K562 (cell line): Measurements from ENCODE around the gene DOCK6. TPM values are rescaled to one million over a fixed set of nuclear protein-coding genes. Genes with fewer than 3 reads are reported as not detected.
A peak's percentile ranks its signal among the peaks of the same experiment; 100 is the strongest.

Experiments
- ATAC-seq: fragments of 200-7000 bp; cut with Tn5 transposase; 3 replicates; pipeline ENCODE4 v1.9.1; 2020; ENCODE audit warnings: moderate library complexity
- BruUV-seq: library from RNA; stranded (reverse); fragments of 400-500 nt; replicated peaks from 2 replicates; lab custom pipeline; 2021; lab: Mats Ljungman, UMichigan
- CTCF ChIA-PET: fragments of 300-600 bp; formaldehyde crosslinking; extraction: SDS; loops from one replicate; lab custom pipeline; 2021; ENCODE audit warnings: low intra/inter-chr PET ratio; lab: Yijun Ruan, JAX
- POLR2A ChIA-PET: fragments of 300-600, 350-650 bp; sonication (Branson Sonifier 250); formaldehyde crosslinking; extraction: SDS; loops from one replicate; lab custom pipeline; 2021; ENCODE audit warnings: antibody characterized with exemption, inconsistent platforms; lab: Yijun Ruan, JAX
- DNase-seq, 4 experiments: peaks; one replicate each; pipeline versions ENCODE4 v3.0.0 to v3.0.0-alpha.2; 2011 to 2018; ENCODE audit warnings: low spot score in 3 of 4, mixed read lengths in 3 of 4; ENCODE audit errors: extremely low read depth in 1 of 4
- FAIRE-seq: peaks from 2 replicates; lab custom pipeline; 2011; peaks lifted over from hg19 to GRCh38; lab: Jason Lieb, UNC
- H2AFZ ChIP-seq: 2 replicates; pipeline ENCODE4 v1.6.0; 2011; ENCODE audit warnings: low read depth, low read length, control low read depth, inconsistent platforms
- H3K27ac ChIP-seq: fragments of 200-600 bp; 3 replicates; pipeline ENCODE4 v1.8.0; 2011; ENCODE audit warnings: low read depth, mild to moderate bottlenecking, control low read depth, inconsistent platforms, low read length, moderate library complexity, mixed read lengths; ENCODE audit errors: extremely low read depth
- H3K27me3 ChIP-seq, 2 experiments: fragments of 300-600 bp in 1 of 2; 2 replicates in 1 of 2; 3 replicates in 1 of 2; pipeline versions ENCODE4 v1.6.0 to v1.8.0; 2011; ENCODE audit warnings: inconsistent platforms in 2 of 2, low read length in 2 of 2, mild to moderate bottlenecking in 1 of 2, mixed read lengths in 1 of 2, moderate library complexity in 1 of 2; ENCODE audit not compliant: control insufficient read depth in 2 of 2, insufficient read depth in 2 of 2
- H3K36me3 ChIP-seq: fragments of 300-600 bp; 3 replicates; pipeline ENCODE4 v1.8.0; 2011; ENCODE audit warnings: mild to moderate bottlenecking, low read length, inconsistent platforms; ENCODE audit not compliant: control insufficient read depth, insufficient read depth
- H3K4me1 ChIP-seq, 2 experiments: fragments of 200-600 bp in 1 of 2; replicated peaks in 1 of 2; 2 replicates in 1 of 2; 3 replicates in 1 of 2; pipeline versions ENCODE4 v1.5.1 to v1.8.0; 2011; ENCODE audit warnings: inconsistent platforms in 2 of 2, low read length in 2 of 2, mild to moderate bottlenecking in 1 of 2, mixed read lengths in 1 of 2, moderate library complexity in 1 of 2; ENCODE audit not compliant: control insufficient read depth in 2 of 2, insufficient read depth in 2 of 2
- H3K4me2 ChIP-seq: 2 replicates; pipeline ENCODE4 v1.6.1; 2011; ENCODE audit warnings: low read length, control low read depth, inconsistent platforms, mixed read lengths; ENCODE audit not compliant: insufficient read depth
- H3K4me3 ChIP-seq: fragments of 200-600 bp; sonication (generic), shearing (Covaris generic); 2 replicates; pipeline ENCODE4 v1.5.1; 2016; ENCODE audit warnings: control low read depth, inconsistent platforms
- H3K79me2 ChIP-seq: fragments of 200-600 bp; 3 replicates; pipeline ENCODE4 v1.8.0; 2011; ENCODE audit warnings: low read length, inconsistent platforms; ENCODE audit not compliant: control insufficient read depth, insufficient read depth
- H3K9ac ChIP-seq, 2 experiments: 2 replicates each; pipeline versions ENCODE4 v1.6.0 to v1.6.1; 2011; ENCODE audit warnings: low read depth in 2 of 2, low read length in 2 of 2, control low read depth in 1 of 2, inconsistent platforms in 1 of 2, mild to moderate bottlenecking in 1 of 2, mixed read lengths in 1 of 2; ENCODE audit not compliant: insufficient read depth in 1 of 2
- H3K9me1 ChIP-seq: one replicate; pipeline ENCODE4 v1.6.0; 2011; ENCODE audit warnings: inconsistent platforms, mild to moderate bottlenecking, low read length, moderate library complexity; ENCODE audit not compliant: control insufficient read depth, insufficient read depth
- H3K9me3 ChIP-seq: replicated peaks from 2 replicates; pipeline ENCODE4 v1.5.1; 2011; ENCODE audit warnings: low read depth, low read length, inconsistent platforms; ENCODE audit not compliant: control insufficient read depth, insufficient read depth
- H4K20me1 ChIP-seq: replicated peaks from 2 replicates; pipeline ENCODE4 v1.6.1; 2011; ENCODE audit warnings: low read length, inconsistent platforms, mixed read lengths; ENCODE audit not compliant: control insufficient read depth, insufficient read depth
- C11orf30 ChIP-seq: fragments of 450-650 bp; IDR thresholded peaks from 2 replicates; pipeline ENCODE4 v1.6.1; 2016; ENCODE audit warnings: low read depth, mild to moderate bottlenecking
- CC2D1A ChIP-seq: fragments of 450-650 bp; IDR thresholded peaks from 2 replicates; pipeline ENCODE4 v1.6.1; 2017; ENCODE audit warnings: mild to moderate bottlenecking
- CCNT2 ChIP-seq: IDR thresholded peaks from 2 replicates; pipeline ENCODE4 v1.6.1; 2011; ENCODE audit warnings: borderline replicate concordance, low read depth, mild to moderate bottlenecking, moderate library complexity, mixed read lengths, low read length; ENCODE audit not compliant: insufficient read length; ENCODE audit errors: extremely low read depth
- EGR1 ChIP-seq: fragments of 450-650 bp; conservative IDR thresholded peaks from 2 replicates; pipeline ENCODE4 v1.6.1; 2017; ENCODE audit warnings: mild to moderate bottlenecking
- FOXP4 ChIP-seq: sonication (generic); formaldehyde crosslinking; IDR thresholded peaks from 2 replicates; pipeline ENCODE4 v1.8.0; 2022; ENCODE audit warnings: mild to moderate bottlenecking, missing genetic modification reagents, borderline replicate concordance
- HMGN3 ChIP-seq: IDR thresholded peaks from 2 replicates; pipeline ENCODE4 v1.6.1; 2011; ENCODE audit warnings: borderline replicate concordance, low read depth, mild to moderate bottlenecking, mixed read lengths, low read length; ENCODE audit not compliant: insufficient read length; ENCODE audit errors: extremely low read depth
- POLR2AphosphoS5 ChIP-seq: IDR thresholded peaks from 2 replicates; pipeline ENCODE4 v1.6.1; 2011; ENCODE audit warnings: mild to moderate bottlenecking, low read depth, low read length, moderate library complexity; ENCODE audit not compliant: control insufficient read depth, insufficient read depth
- ZFP30 ChIP-seq: fragments of 250-450 bp; sonication (Bioruptor Pico); IDR thresholded peaks from 2 replicates; pipeline ENCODE4 v1.8.0; 2022; ENCODE audit warnings: moderate library complexity, mild to moderate bottlenecking, inconsistent platforms, borderline replicate concordance
- ZFP91 ChIP-seq: sonication (generic); formaldehyde crosslinking; IDR thresholded peaks from 2 replicates; pipeline ENCODE4 v1.8.0; 2022; ENCODE audit warnings: mild to moderate bottlenecking, missing genetic modification reagents
- ZNF609 ChIP-seq: sonication (generic); formaldehyde crosslinking; IDR thresholded peaks from 2 replicates; pipeline ENCODE4 v1.8.1; 2023; ENCODE audit warnings: missing genetic modification reagents, mild to moderate bottlenecking, borderline replicate concordance
- WGBS: fragments of 100-300 bp; shearing (Covaris generic); methylation state at CpG from one replicate; pipeline ENCODE4 v1.1.6; 2016; ENCODE audit warnings: low coverage, mixed read lengths; ENCODE audit not compliant: insufficient coverage; ENCODE audit errors: missing lambda C conversion rate; 5-methylcytosine and 5-hydroxymethylcytosine counted together
- in situ Hi-C: fragments of 300-500 bp; cut with MboI; formaldehyde crosslinking; loops from 4 replicates; pipeline ENCODE4 v1.15.0; 2018; ENCODE audit warnings: inconsistent platforms, mixed read lengths
- intact Hi-C: fragments of 100-400 bp; cut with micrococcal nuclease; formaldehyde crosslinking; loops from 2 replicates; pipeline ENCODE4 v1.14.2; 2022
- polyA plus RNA-seq, 8 experiments: library from polyadenylated mRNA; depleted of rRNA in 4 of 8; stranded (reverse) in 5 of 8; unstranded in 3 of 8; fragments of >200 nt; fragmentation: Nextera tagmentation in 2 of 8; fragmentation: Illumina TruSeq in 1 of 8; extraction: Ambion mirVana in 2 of 8; extraction: Trizol in 1 of 8; gene quantifications; 2 replicates each; pipeline versions ENCODE4 v1.2.1 to v1.2.3, GENCODE V29; 2011 to 2014; ENCODE audit warnings: inconsistent platforms in 1 of 8, missing spikeins in 1 of 8
- total RNA-seq, 7 experiments: library from RNA; depleted of rRNA in 6 of 7; stranded (reverse); fragments of >200 nt in 6 of 7; fragmentation: Illumina TruSeq in 2 of 7; extraction: Trizol in 2 of 7; gene quantifications; 2 replicates each; pipeline versions ENCODE4 v1.2.1 to v1.2.3, GENCODE V29; 2011 to 2021; ENCODE audit warnings: low replicate concordance in 1 of 7

DOCK6 gene
- total and polyA plus RNA-seq, 9 of the 15 experiments (the other 6 are each of a cell fraction or from before 2014, with no cell fraction given), result 0.35 to 19.3 (median 3.8) TPM

GRCh38 chr19:11242864-11243797 lies 19.2 kb downstream of the DOCK6 start:
- no peaks in the 10 kb centered on the region for H3K9me3 ChIP-seq
- DNase-seq (peak; percentile 91 to 99 (median 99)), FAIRE-seq (peak; percentile 75), ATAC-seq (peak; percentile 99)
- no peaks in the 10 kb centered on the region for H3K9me1 ChIP-seq
- no TSS peak for BruUV-seq
- in situ Hi-C loops (no loop called here), intact Hi-C loops (no loop called here)
- peak overlapping the region in 1 of 2 experiments; percentile 85; a peak in 2 of 4 replicates for H3K9ac ChIP-seq
- H3K4me1 ChIP-seq, result peaks cover 0 to 32% of the 10 kb centered on the region in 2 experiments; a peak in 2 of 5 replicates
- no peaks in the 10 kb centered on the region for H3K79me2 ChIP-seq
- WGBS, result 22% methylated on average over 37 of the region's 48 CpGs
- H3K36me3 ChIP-seq, result peaks cover 7% of the 10 kb centered on the region; the same call in 1 of the 3 replicates
- peak overlapping the region; percentile 73 for H3K4me2 ChIP-seq
- no peaks in the 10 kb centered on the region for H3K27me3 ChIP-seq
- no peaks in the 10 kb centered on the region for H4K20me1 ChIP-seq
- POLR2A ChIA-PET, result interaction anchor here (0.6 to 1.5 kb wide), 5 partner anchors 10 to 131 kb away, joined by 3 to 4 read pairs (median 3); no protein-coding TSS in a partner anchor
- no peak overlapping the region for H3K4me3 ChIP-seq
- CTCF ChIA-PET, result interaction anchor here (0.6 to 1.0 kb wide), 3 partner anchors 25 to 239 kb away, joined by 3 to 4 read pairs (median 3); no protein-coding TSS in a partner anchor
- no peak overlapping the region for H3K27ac ChIP-seq
- H2AFZ ChIP-seq, result peak overlapping the region; percentile 63
- TF ChIP-seq C11orf30 (peak; percentile 91), CCNT2 (peak; percentile 24), ZFP91 (CRISPR knock-in tag) (no peak), CC2D1A (no peak), ZFP30 (CRISPR knock-in tag) (no peak), FOXP4 (CRISPR knock-in tag) (0 out of 2 replicates have a peak, but pooled peaks have one; percentile 62), HMGN3 (peak; percentile 57), EGR1 (no peak), POLR2AphosphoS5 (no peak), ZNF609 (CRISPR knock-in tag) (no peak)
